ENCODE data around the gene THOC5.

- no peak for TF ChIP-seq CTCF (conservative IDR thresholded peaks at IDR 0.05; ENCODE audit: low read depth in 2 of 2)
- TF ChIP-seq EZH2 (IDR thresholded peaks at IDR 0.05; ENCODE audit: low read depth, unreplicated experiment): no peak
- TF ChIP-seq POLR2AphosphoS5 (IDR thresholded peaks at IDR 0.05; ENCODE audit: low read depth): no peak
- TF ChIP-seq ZNF114 (CRISPR knock-in tag; IDR thresholded peaks at IDR 0.05): no peak
- no peak for TF ChIP-seq NANOG (IDR thresholded peaks at IDR 0.05; ENCODE audit: borderline replicate concordance)
- TF ChIP-seq CREB1 (CRISPR knock-in tag; IDR thresholded peaks at IDR 0.05; ENCODE audit: low read depth): no peak
- no peak for TF ChIP-seq ZNF331 (CRISPR knock-in tag; IDR thresholded peaks at IDR 0.05; ENCODE audit: low read depth)
- no peak for TF ChIP-seq ETS1 (IDR thresholded peaks at IDR 0.05)
Measured at GRCh38 chr22:29596408-29596807, 42.9 kb upstream of the THOC5 start.
